GM12878 (cell line): ENCODE data around the gene MRPL37. TPM values are rescaled to one million over a fixed set of nuclear protein-coding genes. Genes with fewer than 3 reads are reported as not detected.

Experiments
- ATAC-seq: fragments of 200-7000 bp; cut with Tn5 transposase; 3 replicates; pipeline ENCODE4 v1.9.1; 2020; ENCODE audit warnings: mild to moderate bottlenecking, moderate library complexity
- BruUV-seq: library from RNA; stranded (reverse); fragments of 400-500 nt; replicated peaks from 2 replicates; lab custom pipeline; 2021; lab: Mats Ljungman, UMichigan
- CTCF ChIA-PET: fragments of 300-600 bp; sonication (Branson Sonifier 250); formaldehyde crosslinking; extraction: SDS; loops from one replicate; lab custom pipeline; 2021; ENCODE audit warnings: inconsistent platforms; lab: Yijun Ruan, JAX
- POLR2A ChIA-PET: fragments of 350-600 bp; formaldehyde crosslinking; extraction: SDS; loops from one replicate; lab custom pipeline; 2021; ENCODE audit warnings: inconsistent platforms; lab: Charles Lee
- RAD21 ChIA-PET: fragments of 300-600 bp; sonication (Branson Sonifier 250); formaldehyde crosslinking; loops from one replicate; lab custom pipeline; 2023; ENCODE audit warnings: antibody characterized with exemption; ENCODE audit not compliant: unreplicated experiment; lab: Charles Lee
- SMC1A ChIA-PET: fragments of 300-600 bp; sonication (Branson Sonifier 250); formaldehyde crosslinking; loops from one replicate; lab custom pipeline; 2023; ENCODE audit not compliant: unreplicated experiment, uncharacterized antibody; lab: Charles Lee
- DNase-seq: peaks from one replicate; pipeline ENCODE4 v3.0.0-alpha.2; 2011; ENCODE audit warnings: low read depth, low spot score
- FAIRE-seq: peaks from 3 replicates; lab custom pipeline; 2011; peaks lifted over from hg19 to GRCh38; lab: Jason Lieb, UNC
- H2AFZ ChIP-seq: 2 replicates; pipeline ENCODE4 v1.6.0; 2011; ENCODE audit warnings: low read depth, low read length, control low read depth; ENCODE audit not compliant: control insufficient read depth
- H3K27ac ChIP-seq: 2 replicates; pipeline ENCODE4 v1.5.1; 2011; ENCODE audit warnings: control low read depth; ENCODE audit not compliant: control insufficient read depth, insufficient read depth
- H3K27me3 ChIP-seq, 2 experiments: replicated peaks in 1 of 2; 2 replicates each; pipeline versions ENCODE4 v1.6.0 to v1.6.1; 2011; ENCODE audit warnings: low read length in 1 of 2; ENCODE audit not compliant: control insufficient read depth in 2 of 2, insufficient read depth in 2 of 2
- H3K36me3 ChIP-seq, 2 experiments: 2 replicates each; pipeline ENCODE4 v1.5.1; 2011; ENCODE audit warnings: low read length in 1 of 2; ENCODE audit not compliant: control insufficient read depth in 2 of 2, insufficient read depth in 2 of 2
- H3K4me1 ChIP-seq: 2 replicates; pipeline ENCODE4 v1.6.1; 2011; ENCODE audit warnings: mild to moderate bottlenecking, low read length, moderate library complexity, mixed read lengths; ENCODE audit not compliant: control insufficient read depth, insufficient read depth
- H3K4me2 ChIP-seq: 2 replicates; pipeline ENCODE4 v1.6.0; 2011; ENCODE audit warnings: control low read depth; ENCODE audit not compliant: control insufficient read depth, insufficient read depth
- H3K4me3 ChIP-seq: fragments of 200-600 bp; sonication (generic); 2 replicates; pipeline ENCODE4 v1.5.1; 2016
- H3K79me2 ChIP-seq: 2 replicates; pipeline ENCODE4 v1.6.0; 2011; ENCODE audit warnings: low read length; ENCODE audit not compliant: control insufficient read depth, insufficient read depth
- H3K9ac ChIP-seq: 2 replicates; pipeline ENCODE4 v1.8.0; 2011; ENCODE audit warnings: low read length, control low read depth, mixed read lengths; ENCODE audit not compliant: control insufficient read depth, insufficient read depth
- H3K9me3 ChIP-seq: replicated peaks from 3 replicates; pipeline ENCODE4 v1.5.1; 2011; ENCODE audit warnings: mild to moderate bottlenecking, low read length; ENCODE audit not compliant: control insufficient read depth, insufficient read depth
- H4K20me1 ChIP-seq: 2 replicates; pipeline ENCODE4 v1.6.0; 2011; ENCODE audit not compliant: control insufficient read depth, insufficient read depth
- EZH2 ChIP-seq: IDR thresholded peaks from 2 replicates; pipeline ENCODE4 v1.6.1; 2012; ENCODE audit warnings: low read depth, mild to moderate bottlenecking, control low read depth, inconsistent platforms, low read length, borderline replicate concordance; ENCODE audit not compliant: control insufficient read depth
- HCFC1 ChIP-seq: fragments of 150-350 bp; IDR thresholded peaks from 2 replicates; pipeline ENCODE4 v1.6.1; 2014; ENCODE audit warnings: low read length
- IKZF1 ChIP-seq: fragments of 450-650 bp; conservative IDR thresholded peaks from 2 replicates; pipeline ENCODE4 v1.6.1; 2017; ENCODE audit warnings: antibody characterized with exemption, mild to moderate bottlenecking
- WGBS: methylation state at CpG from one replicate; pipeline ENCODE4 v1.1.6; 2016; ENCODE audit warnings: low lambda C conversion rate; ENCODE audit not compliant: insufficient replicate concordance, insufficient coverage; ENCODE audit errors: missing lambda C conversion rate; 5-methylcytosine and 5-hydroxymethylcytosine counted together
- in situ Hi-C: fragments of 300-500 bp; cut with MboI; formaldehyde crosslinking; loops from 9 replicates; pipeline ENCODE4 v1.14.3; 2018; ENCODE audit warnings: mixed read lengths
- intact Hi-C: fragments of 100-400 bp; cut with micrococcal nuclease; formaldehyde crosslinking; loops from one replicate; pipeline ENCODE4 v1.14.2; 2022; ENCODE audit not compliant: unreplicated experiment
- polyA plus RNA-seq, 11 experiments: library from polyadenylated mRNA; depleted of rRNA in 4 of 11; unstranded in 6 of 11; stranded (reverse) in 5 of 11; fragments of >200 nt; fragmentation: Nextera tagmentation in 4 of 11; fragmentation: Illumina TruSeq in 1 of 11; extraction: Ambion mirVana in 4 of 11; extraction: Trizol in 1 of 11; gene quantifications; 1 replicate in 1 of 11; 2 replicates in 10 of 11; pipeline versions ENCODE4 v1.2.1 to v1.2.3, GENCODE V29; 2011 to 2016; ENCODE audit warnings: inconsistent platforms in 2 of 11, missing spikeins in 2 of 11, low read depth in 1 of 11
- total RNA-seq, 4 experiments: library from RNA; depleted of rRNA in 3 of 4; stranded (reverse); fragments of >200 nt in 3 of 4; fragmentation: Illumina TruSeq in 1 of 4; extraction: Trizol in 1 of 4; gene quantifications; 2 replicates each; pipeline versions ENCODE4 v1.2.1 to v1.2.3, GENCODE V29; 2013 to 2021
- TF ChIP-seq, protein P1 (sequence below): IDR thresholded peaks from 2 replicates; pipeline ENCODE4 v1.6.1; 2012; ENCODE audit warnings: mild to moderate bottlenecking, low read depth, low read length

Gene MRPL37
- total and polyA plus RNA-seq, 10 of the 15 experiments (the other 5 are each of a cell fraction or from before 2014, with no cell fraction given), result 41.4 to 217 (median 159) TPM

DNA sequence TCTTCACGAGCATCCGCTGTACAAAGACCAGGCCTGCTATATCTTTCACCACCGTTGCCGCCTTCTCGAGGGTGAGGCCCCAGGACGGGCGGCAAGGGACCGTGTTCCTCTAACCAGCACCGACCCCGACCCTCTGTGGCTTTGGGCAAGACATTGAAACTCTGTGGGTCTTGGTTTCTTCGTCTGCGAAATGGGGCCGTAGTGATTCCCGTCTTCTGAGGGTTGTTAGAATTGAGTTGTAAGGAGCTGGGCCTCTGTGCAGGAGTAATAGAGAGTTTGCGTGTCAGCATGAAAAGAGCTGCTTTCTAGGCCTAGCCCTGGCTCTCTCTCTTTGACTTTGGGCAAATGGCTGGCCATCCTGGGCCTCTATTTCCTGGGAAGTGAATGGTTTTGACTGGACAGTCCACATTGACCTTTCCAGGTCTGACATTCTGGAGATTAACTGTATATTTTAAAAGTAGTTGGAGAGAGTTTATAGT is 591 bp downstream of the MRPL37 start:
- SMC1A ChIA-PET, result interaction anchor here (0.9 to 1.6 kb wide), 4 partner anchors 10 to 287 kb away, joined by 3 to 5 read pairs (median 4); no protein-coding TSS in a partner anchor
- Histone ChIP-seq H3K4me3 (peak overlapping the region; percentile 88), H3K27ac (peak overlapping the region; percentile 68), H3K9me3 (no peaks in the 10 kb centered on the region), H3K4me1 (0 out of 2 replicates have a peak, but pooled peaks cover 5% of the 10 kb centered on the region), H3K9ac (peak overlapping the region; percentile 78), H3K27me3 (no peaks in the 10 kb centered on the region), H3K79me2 (peaks cover 41% of the 10 kb centered on the region), H3K4me2 (peak overlapping the region; percentile 79), H3K36me3 (peaks cover 0 to 3% of the 10 kb centered on the region in 2 experiments; a peak in 1 of 4 replicates), H4K20me1 (no peaks in the 10 kb centered on the region), H2AFZ (peak overlapping the region; percentile 88)
- POLR2A ChIA-PET, result interaction anchor here (0.6 to 1.1 kb wide), 4 partner anchors 10 to 289 kb away, joined by 3 to 9 read pairs (median 6); partner anchors contain the start of gene SSBP3
- 4% methylated on average over 15 of the region's 15 CpGs for WGBS
- in situ Hi-C loops, result no loop called here
- RAD21 ChIA-PET, result interaction anchor here (0.6 to 2.3 kb wide), 4 partner anchors 19 to 255 kb away, joined by 3 to 5 read pairs (median 3); partner anchors contain the start of gene IFT25
- no peak for FAIRE-seq
- TF ChIP-seq IKZF1 (no peak), HCFC1 (no peak), EZH2 (no peak)
- TF ChIP-seq, protein P1, sequence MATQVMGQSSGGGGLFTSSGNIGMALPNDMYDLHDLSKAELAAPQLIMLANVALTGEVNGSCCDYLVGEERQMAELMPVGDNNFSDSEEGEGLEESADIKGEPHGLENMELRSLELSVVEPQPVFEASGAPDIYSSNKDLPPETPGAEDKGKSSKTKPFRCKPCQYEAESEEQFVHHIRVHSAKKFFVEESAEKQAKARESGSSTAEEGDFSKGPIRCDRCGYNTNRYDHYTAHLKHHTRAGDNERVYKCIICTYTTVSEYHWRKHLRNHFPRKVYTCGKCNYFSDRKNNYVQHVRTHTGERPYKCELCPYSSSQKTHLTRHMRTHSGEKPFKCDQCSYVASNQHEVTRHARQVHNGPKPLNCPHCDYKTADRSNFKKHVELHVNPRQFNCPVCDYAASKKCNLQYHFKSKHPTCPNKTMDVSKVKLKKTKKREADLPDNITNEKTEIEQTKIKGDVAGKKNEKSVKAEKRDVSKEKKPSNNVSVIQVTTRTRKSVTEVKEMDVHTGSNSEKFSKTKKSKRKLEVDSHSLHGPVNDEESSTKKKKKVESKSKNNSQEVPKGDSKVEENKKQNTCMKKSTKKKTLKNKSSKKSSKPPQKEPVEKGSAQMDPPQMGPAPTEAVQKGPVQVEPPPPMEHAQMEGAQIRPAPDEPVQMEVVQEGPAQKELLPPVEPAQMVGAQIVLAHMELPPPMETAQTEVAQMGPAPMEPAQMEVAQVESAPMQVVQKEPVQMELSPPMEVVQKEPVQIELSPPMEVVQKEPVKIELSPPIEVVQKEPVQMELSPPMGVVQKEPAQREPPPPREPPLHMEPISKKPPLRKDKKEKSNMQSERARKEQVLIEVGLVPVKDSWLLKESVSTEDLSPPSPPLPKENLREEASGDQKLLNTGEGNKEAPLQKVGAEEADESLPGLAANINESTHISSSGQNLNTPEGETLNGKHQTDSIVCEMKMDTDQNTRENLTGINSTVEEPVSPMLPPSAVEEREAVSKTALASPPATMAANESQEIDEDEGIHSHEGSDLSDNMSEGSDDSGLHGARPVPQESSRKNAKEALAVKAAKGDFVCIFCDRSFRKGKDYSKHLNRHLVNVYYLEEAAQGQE, result no peak
- DNase-seq, result no peak
- CTCF ChIA-PET, result interaction anchor here (0.8 to 3.5 kb wide), 4 partner anchors 20 to 340 kb away, joined by 3 to 16 read pairs (median 3); no protein-coding TSS in a partner anchor
- TSS peak; percentile 81 for BruUV-seq
- ATAC-seq, result peak; percentile 43
- intact Hi-C loops, result loop anchor here (5.0 kb wide), 2 partner anchors 207 to 287 kb away; partner anchors contain the start of gene SSBP3
